HepG2 (cell line): ENCODE data around the gene SSNA1. TPM values are rescaled to one million over a fixed set of nuclear protein-coding genes. Genes with fewer than 3 reads are reported as not detected.
A peak's percentile ranks its signal among the peaks of the same experiment; 100 is the strongest.

Experiments used
- CENPBD1 ChIP-seq: sonication (generic); formaldehyde crosslinking; IDR thresholded peaks from 2 replicates; pipeline ENCODE4 v1.8.0; 2022; ENCODE audit warnings: missing genetic modification reagents, low read depth, mild to moderate bottlenecking, borderline replicate concordance
- CERS6 ChIP-seq: sonication (generic); formaldehyde crosslinking; IDR thresholded peaks from 2 replicates; pipeline ENCODE4 v1.5.0; 2020; ENCODE audit warnings: missing genetic modification reagents
- DBP ChIP-seq: sonication (generic); formaldehyde crosslinking; IDR thresholded peaks from 2 replicates; pipeline ENCODE4 v1.4.0; 2020; ENCODE audit warnings: missing genetic modification reagents; ENCODE audit errors: not compliant biosample characterization
- GLI4 ChIP-seq: sonication (generic); formaldehyde crosslinking; IDR thresholded peaks from 2 replicates; pipeline ENCODE4 v1.5.1; 2020; ENCODE audit warnings: missing genetic modification reagents, mild to moderate bottlenecking, moderate library complexity, borderline replicate concordance
- HNRNPL ChIP-seq: fragments of 200-400 bp; formaldehyde crosslinking; IDR thresholded peaks from 2 replicates; pipeline ENCODE4 v1.6.1; 2017; ENCODE audit warnings: mild to moderate bottlenecking, low read depth, low read length
- JUND ChIP-seq: sonication (generic); formaldehyde crosslinking; IDR thresholded peaks from 2 replicates; pipeline ENCODE4 v1.8.0; 2022; ENCODE audit warnings: mild to moderate bottlenecking, missing genetic modification reagents
- KAT2B ChIP-seq: fragments of 150-350 bp; IDR thresholded peaks from 2 replicates; pipeline ENCODE4 v1.6.1; 2014; ENCODE audit warnings: low read depth, low read length, borderline replicate concordance
- MTF2 ChIP-seq: sonication (generic); formaldehyde crosslinking; IDR thresholded peaks from 2 replicates; pipeline ENCODE4 v1.5.0; 2020; ENCODE audit warnings: missing genetic modification reagents, borderline replicate concordance
- MYNN ChIP-seq: sonication (generic); formaldehyde crosslinking; IDR thresholded peaks from 2 replicates; pipeline ENCODE4 v1.4.0; 2020; ENCODE audit warnings: mild to moderate bottlenecking, low read depth, missing genetic modification reagents
- POLR2A ChIP-seq, 2 experiments: IDR thresholded peaks; 2 replicates each; pipeline ENCODE4 v1.6.1; 2011; ENCODE audit warnings: low read depth in 2 of 2, low read length in 2 of 2, mild to moderate bottlenecking in 1 of 2, moderate library complexity in 1 of 2; ENCODE audit not compliant: insufficient read depth in 1 of 2
- RERE ChIP-seq: IDR thresholded peaks from 2 replicates; pipeline ENCODE4 v1.6.1; 2016; ENCODE audit warnings: low read depth, missing genetic modification reagents, missing compliant biosample characterization
- SMC3 ChIP-seq: IDR thresholded peaks from 2 replicates; pipeline ENCODE4 v1.6.1; 2011; ENCODE audit warnings: low read length, improper control_type of control experiment
- SP4 ChIP-seq: sonication (generic); formaldehyde crosslinking; IDR thresholded peaks from 2 replicates; pipeline ENCODE4 v1.8.1; 2023; ENCODE audit warnings: mild to moderate bottlenecking, missing genetic modification reagents
- STAT6 ChIP-seq: sonication (generic); formaldehyde crosslinking; IDR thresholded peaks from 2 replicates; pipeline ENCODE4 v1.4.0; 2020; ENCODE audit warnings: missing genetic modification reagents, mild to moderate bottlenecking, borderline replicate concordance
- TBX2 ChIP-seq: sonication (generic); formaldehyde crosslinking; IDR thresholded peaks from 2 replicates; pipeline ENCODE4 v1.5.0; 2020; ENCODE audit warnings: missing genetic modification reagents, mild to moderate bottlenecking, borderline replicate concordance
- ZKSCAN1 ChIP-seq: fragments of 150-350 bp; IDR thresholded peaks from 2 replicates; pipeline ENCODE4 v1.6.1; 2014; ENCODE audit warnings: low read length
- ZKSCAN5 ChIP-seq: sonication (generic); formaldehyde crosslinking; IDR thresholded peaks from 2 replicates; pipeline ENCODE4 v1.5.1; 2020; ENCODE audit warnings: mild to moderate bottlenecking, missing genetic modification reagents
- ZNF549 ChIP-seq: sonication (generic); formaldehyde crosslinking; IDR thresholded peaks from 2 replicates; pipeline ENCODE4 v1.5.0; 2020; ENCODE audit warnings: missing genetic modification reagents
- polyA plus RNA-seq, 8 experiments: library from polyadenylated mRNA; depleted of rRNA in 3 of 8; stranded (reverse) in 7 of 8; unstranded in 1 of 8; fragments of >200 nt; fragmentation: Illumina TruSeq in 4 of 8; extraction: Trizol in 4 of 8; gene quantifications; 2 replicates each; pipeline versions ENCODE4 v1.2.1 to v1.2.3, GENCODE V29; 2011 to 2016; ENCODE audit warnings: low read depth in 4 of 8, missing spikeins in 1 of 8, mixed read lengths in 1 of 8; ENCODE audit not compliant: insufficient read depth in 1 of 8
- total RNA-seq, 5 experiments: library from RNA; depleted of rRNA; stranded (reverse); fragments of >200 nt; fragmentation: Illumina TruSeq; extraction: Trizol; gene quantifications; 2 replicates each; pipeline ENCODE4 v1.2.3, GENCODE V29; 2016; ENCODE audit warnings: low read depth in 1 of 5

Gene SSNA1
- total and polyA plus RNA-seq, 2 of the 13 experiments (the other 11 are each of a cell fraction or from before 2014, with no cell fraction given): 35.9 to 49.4 TPM

GRCh38 chr9:137205126-137206069 is 16.9 kb downstream of the SSNA1 start, which contains the start of the genes NDOR1 and TMEM203 (continued):
- TF ChIP-seq GLI4 (CRISPR knock-in tag) (no peak), ZKSCAN1 (no peak), MYNN (CRISPR knock-in tag) (no peak), ZNF549 (CRISPR knock-in tag) (no peak), KAT2B (no peak), TBX2 (CRISPR knock-in tag) (peak; percentile 12; the same call in 1 of the 2 replicates), POLR2A (IDR thresholded peaks at IDR 0.05; ENCODE audit: insufficient read depth in 1 of 2, low read depth in 2 of 2, low read length in 2 of 2) (peak in 1 of 2 experiments; percentile 72; a peak in 2 of 4 replicates), DBP (CRISPR knock-in tag) (no peak), ZKSCAN5 (CRISPR knock-in tag) (no peak), CERS6 (CRISPR knock-in tag) (no peak), MTF2 (CRISPR knock-in tag) (no peak), CENPBD1 (CRISPR knock-in tag) (no peak), RERE (CRISPR knock-in tag) (no peak), JUND (CRISPR knock-in tag) (no peak), SP4 (CRISPR knock-in tag) (peak; percentile 82), STAT6 (CRISPR knock-in tag) (no peak), HNRNPL (0 out of 2 replicates have a peak, but pooled peaks have one; percentile 33), SMC3 (no peak)
